OCI-M2 (cell line): Measurements from ENCODE around the gene LSAMP.

Experiments used
- DNase-seq: peaks from one replicate; lab custom pipeline; 2025; ENCODE audit not compliant: unreplicated experiment; lab: John Stamatoyannopoulos, UW

Gene LSAMP

DNA sequence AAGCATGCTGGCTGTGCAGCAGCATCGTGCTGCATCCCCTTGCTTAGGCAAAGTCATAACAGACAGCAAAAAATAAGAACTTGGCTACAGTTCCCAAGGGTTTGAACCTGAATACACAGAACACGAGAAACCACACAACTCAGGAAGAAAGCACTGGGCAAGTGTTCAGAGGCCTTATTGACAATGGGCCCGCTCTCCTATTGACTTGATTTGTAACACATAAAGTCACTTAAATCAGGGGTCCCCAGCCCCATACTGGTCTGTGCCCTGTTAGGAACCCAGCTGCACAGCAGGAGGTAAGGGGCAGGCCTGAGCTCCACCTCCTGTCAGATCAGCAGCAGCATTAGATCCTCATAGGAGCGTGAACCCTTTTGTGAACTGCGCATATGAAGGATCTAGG lies 145.1 kb downstream of the LSAMP start:
- no peak for DNase-seq

GRCh38 chr3:116299646-116300081 lies 145.6 kb downstream of the LSAMP start:
- no peak for DNase-seq

- no peak for DNase-seq
Measured at GRCh38 chr3:116298151-116298550, 147.1 kb downstream of the LSAMP start.

GRCh38 chr3:116291141-116291540 lies 154.1 kb downstream of the LSAMP start:
- no peak for DNase-seq

DNA sequence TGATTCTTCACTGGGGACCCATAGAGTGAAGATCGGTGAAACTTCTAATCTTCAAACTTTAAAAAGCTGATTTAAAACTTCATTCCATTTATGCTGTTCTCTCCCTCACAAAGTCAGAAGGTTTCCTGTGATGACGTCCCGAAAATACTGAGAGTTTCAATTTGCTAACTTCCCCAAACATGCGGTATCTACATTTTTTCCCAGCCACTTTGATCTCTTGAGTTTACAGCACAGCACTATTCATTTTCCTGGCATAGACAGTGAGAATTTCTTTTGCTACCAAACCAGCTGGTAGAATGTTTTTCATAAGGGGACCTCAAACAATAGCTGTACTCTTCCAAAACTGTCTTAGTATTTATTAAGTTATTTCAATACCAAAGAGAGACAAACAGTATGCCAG lies 156.8 kb downstream of the LSAMP start:
- no peak for DNase-seq

DNA sequence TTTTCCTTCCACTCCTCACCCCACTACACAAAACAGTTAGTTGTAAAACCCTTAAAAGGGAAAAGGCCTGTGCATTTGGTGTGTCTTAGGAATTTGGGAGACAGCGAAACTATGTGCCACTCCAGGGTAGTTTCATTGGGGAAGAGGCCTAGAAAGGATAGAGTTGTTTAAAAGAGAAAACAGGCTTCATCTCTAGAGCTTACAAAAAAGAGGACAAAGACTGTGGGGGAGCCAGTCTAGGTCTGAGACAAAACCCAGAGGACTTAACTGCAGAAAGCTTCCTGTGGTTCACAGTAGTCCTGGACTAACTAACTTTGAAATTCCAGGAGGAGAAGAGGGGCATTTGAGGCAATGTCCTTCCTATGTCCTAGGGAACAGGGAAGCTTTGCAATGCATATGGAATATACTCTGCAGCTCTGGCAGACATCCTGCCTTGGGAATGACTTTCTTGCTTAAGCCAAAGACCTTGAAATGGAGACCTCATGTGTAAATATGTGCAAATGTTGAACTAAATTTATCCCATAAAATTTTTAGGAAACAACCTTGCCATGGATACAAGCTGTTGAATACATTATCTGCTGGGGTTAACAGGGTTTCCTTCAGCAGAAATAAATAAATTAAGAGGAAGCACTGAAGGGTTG lies 159.4 kb downstream of the LSAMP start:
- no peak for DNase-seq

DNA sequence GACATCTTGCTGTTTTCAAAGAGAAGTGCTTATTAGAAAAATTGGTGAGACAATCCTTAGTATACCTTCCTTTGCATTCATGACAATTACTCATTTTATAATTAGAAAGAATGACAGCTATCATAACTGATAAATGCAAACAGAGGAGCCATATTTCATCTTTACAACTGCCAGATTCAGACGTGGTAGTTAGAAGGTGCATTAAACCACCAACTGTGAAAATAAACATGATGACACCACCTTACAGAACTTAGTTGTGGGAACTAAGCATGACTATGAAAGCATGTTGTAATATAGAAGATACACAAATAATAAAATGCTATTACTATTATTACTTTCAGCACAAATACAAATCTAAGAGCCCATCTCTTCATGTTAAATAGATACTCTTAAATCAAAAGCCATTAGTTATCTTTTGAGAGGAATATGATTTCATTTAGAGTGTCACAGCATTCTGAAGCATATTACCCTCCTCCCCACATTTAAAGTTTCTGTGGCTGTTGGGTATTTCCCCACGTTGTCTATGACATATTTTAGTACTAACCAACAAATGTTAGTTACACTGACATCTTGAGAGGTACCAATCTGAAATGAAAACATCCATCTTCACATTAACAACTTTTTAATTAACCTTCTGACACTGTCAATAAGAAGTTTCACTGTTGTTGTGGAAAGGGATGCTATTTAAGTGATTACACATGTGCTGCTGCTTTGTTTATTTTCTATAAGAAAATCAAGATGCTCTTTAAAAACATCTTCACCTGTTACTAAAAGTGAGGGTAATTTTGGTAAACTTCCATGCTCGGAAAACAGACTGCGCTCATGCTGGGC lies 163.8 kb downstream of the LSAMP start:
- DNase-seq: no peak

- DNase-seq: no peak
Measured at GRCh38 chr3:116280130-116280740, 165.1 kb downstream of the LSAMP start.

DNA sequence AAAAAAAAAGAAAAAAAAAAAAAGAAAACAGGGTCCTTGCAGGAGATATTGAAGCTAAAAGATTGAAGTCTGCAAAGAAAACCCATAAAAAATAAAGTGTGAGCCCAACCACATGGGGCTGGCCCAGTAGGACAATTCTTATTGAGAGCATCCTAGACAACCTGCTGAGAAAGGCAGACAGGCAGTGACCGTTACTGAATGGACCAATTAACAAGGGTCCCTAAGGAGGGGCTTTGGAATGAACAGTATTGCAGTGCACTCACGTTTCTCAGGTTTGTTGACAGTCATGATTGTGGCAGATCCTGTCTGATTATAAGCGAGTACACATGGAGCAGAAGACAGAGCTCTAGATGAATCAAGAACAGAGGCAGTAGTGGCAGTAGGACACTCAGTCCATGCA lies 168.6 kb downstream of the LSAMP start:
- DNase-seq: no peak

DNA sequence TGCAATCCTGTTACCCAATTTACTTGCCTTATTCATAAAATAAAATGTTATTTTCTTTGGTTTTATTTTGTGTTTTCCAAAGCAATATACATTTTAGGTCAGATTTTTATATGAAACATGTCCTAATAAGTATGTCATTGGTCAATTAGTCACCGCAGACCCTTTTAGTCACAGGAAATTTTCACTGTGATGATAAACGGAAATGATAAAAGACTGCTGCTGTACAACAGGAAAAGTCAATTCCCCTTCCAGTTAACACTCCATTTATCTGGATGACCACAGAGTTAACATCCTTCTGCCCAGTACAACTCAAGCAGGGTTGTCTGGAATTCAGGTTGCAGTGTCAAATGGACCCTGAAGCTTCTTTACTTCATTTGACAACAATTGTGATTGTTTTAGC lies 175.2 kb downstream of the LSAMP start:
- DNase-seq: no peak

- no peak for DNase-seq
Measured at GRCh38 chr3:116267116-116267515, 178.2 kb downstream of the LSAMP start.

GRCh38 chr3:116265976-116266584 lies 179.2 kb downstream of the LSAMP start:
- no peak for DNase-seq

- DNase-seq: no peak
Measured at GRCh38 chr3:116265320-116265695, 180.0 kb downstream of the LSAMP start.

GRCh38 chr3:116264546-116265319 lies 180.6 kb downstream of the LSAMP start:
- DNase-seq: no peak

DNA sequence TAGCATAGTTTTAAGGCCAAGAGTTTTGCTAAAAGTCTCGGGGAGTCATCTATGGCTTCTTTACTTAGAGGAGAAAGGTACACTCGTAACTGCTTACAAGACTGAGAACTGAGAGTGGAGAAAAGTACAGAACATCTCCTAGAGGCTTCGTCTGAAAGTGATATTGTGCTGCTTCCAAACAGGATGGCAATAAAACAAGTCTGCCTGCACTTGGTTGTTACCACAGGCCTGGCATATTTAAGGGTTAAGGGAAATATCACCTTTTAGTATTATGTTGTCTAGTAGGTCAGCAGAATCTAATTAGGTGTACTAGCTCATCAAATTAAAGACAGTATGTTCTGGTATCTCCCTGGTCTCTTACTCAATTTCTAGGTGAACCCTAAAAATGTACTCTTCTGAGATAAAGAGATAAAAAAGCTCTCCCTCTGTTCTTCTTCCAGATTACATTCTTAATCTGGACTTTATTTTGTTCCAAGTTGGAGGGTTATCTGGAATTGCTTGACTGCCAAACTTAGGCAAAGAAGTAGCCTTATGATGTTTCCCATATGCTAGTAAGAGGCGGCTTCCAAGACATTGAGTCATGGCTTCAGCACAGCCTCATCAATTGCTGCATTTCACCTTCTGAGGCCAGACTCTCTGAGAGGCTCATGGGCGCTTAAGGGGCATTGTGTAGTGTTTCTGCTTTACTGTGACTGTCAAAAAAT lies 181.3 kb downstream of the LSAMP start:
- no peak for DNase-seq

DNA sequence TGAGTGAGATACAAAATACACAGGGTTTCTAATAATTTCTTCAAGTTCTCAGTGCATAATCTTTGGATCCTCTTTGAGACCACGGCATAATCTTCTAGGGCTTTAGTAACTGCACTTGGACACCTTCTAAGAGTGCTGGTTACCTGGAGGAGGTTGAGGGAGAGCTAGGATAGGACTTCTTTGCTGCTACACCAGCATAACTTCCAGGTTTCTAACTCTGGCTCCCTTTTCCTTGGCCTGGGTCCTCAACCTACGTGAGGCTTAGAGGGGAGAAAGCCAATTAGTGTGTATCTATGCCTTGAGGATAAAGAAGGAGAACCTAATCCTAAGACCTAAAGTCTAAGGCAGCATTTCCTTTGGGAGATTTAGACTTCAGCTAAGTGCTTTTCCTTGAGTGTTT lies 184.8 kb downstream of the LSAMP start:
- DNase-seq: no peak

- DNase-seq: no peak
Measured at GRCh38 chr3:116259984-116260383, 185.3 kb downstream of the LSAMP start.

DNA sequence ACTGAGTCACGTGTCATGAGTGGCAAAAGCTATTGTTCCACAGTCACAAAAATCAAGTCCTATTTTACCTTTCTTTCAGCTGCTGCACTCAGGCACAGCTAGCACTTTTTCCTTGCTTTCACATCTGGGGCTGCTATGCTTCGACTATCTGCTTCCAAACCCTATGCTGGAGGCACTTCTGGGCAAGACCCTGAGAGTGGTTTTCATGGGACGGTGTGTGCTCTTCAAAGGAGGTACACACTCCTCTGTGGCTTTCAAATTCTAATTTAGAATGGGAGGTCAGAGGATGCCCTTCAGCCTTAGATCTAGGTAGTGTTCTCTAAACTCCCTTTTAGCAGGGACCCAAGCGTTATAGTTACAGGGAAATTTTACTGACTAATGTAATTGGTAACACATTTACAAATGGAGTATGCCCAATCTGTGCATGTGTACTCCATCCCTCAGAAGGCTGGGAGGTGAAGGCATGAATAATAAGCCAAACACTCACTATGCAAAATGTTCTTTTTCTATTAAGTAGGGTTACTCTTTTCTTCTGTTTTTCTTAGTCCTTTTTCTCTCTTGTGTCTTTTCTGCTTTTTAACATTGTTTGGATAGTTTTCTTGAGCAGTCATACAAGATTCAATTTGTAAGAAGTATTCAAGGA lies 188.3 kb downstream of the LSAMP start:
- no peak for DNase-seq

DNA sequence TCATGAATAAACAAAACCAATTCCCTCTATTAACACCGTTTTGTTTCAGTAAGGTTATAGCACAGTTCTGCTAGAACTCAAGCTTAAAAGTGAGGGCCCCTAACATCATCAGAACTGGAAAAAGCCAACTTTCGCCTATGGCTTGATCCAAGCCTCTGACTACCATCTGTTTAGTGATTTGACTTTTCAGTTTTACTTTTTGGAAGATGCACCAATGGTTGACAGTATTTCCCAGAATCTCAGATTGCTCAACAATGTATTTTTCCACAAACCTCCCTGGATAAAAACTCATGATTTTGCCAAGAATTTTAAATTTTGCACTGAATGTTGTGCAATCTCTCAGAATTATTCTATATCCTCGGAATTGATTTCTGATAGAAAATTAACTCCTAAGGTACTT lies 190.7 kb downstream of the LSAMP start:
- DNase-seq: no peak

- no peak for DNase-seq
Measured at GRCh38 chr3:116253511-116253910, 191.8 kb downstream of the LSAMP start.
